ENCODE measurements around the gene TIMM13. TPM values are rescaled to one million over a fixed set of nuclear protein-coding genes. Genes with fewer than 3 reads are reported as not detected.

Gene TIMM13
- total and polyA plus RNA-seq, 10 donors, result 21.1 to 87.5 (median 44.6) TPM

- no peak for TF ChIP-seq POLR2A (IDR thresholded peaks at IDR 0.05)
- TF ChIP-seq CTCF (IDR thresholded peaks at IDR 0.05 in 8 of 11, conservative IDR thresholded peaks at IDR 0.05 in 3 of 11), result peak in 3 of 11 experiments; percentile 12 to 18 (median 18)
- peak; percentile 37 to 69 (median 41) for TF ChIP-seq POLR2AphosphoS5 (IDR thresholded peaks at IDR 0.05)
- peaks cover 0 to 34% (median 4%) of the 10 kb centered on the region in 6 donors for H3K36me3 ChIP-seq
- peaks cover 23 to 67% (median 46%) of the 10 kb centered on the region in 6 donors for H3K4me1 ChIP-seq
- no peaks in the 10 kb centered on the region for H3K9me3 ChIP-seq
- H3K27ac ChIP-seq, result peak overlapping the region; percentile 27 to 99 (median 86)
- H3K27me3 ChIP-seq (replicated peaks in 1 of 7), result no peaks in the 10 kb centered on the region
- 24 to 31% (median 29%) methylated on average over 16 to 19 of the region's 19 CpGs for WGBS, 5 donors
- peak; percentile 83 for DNase-seq
- peak overlapping the region in 4 of 8 donors; percentile 17 to 100 (median 87) for H3K4me3 ChIP-seq
- intact Hi-C loops (cut with DNase I; ENCODE audit: low total_unique reads), result no loop called here
These were observed 4.1 kb downstream of the TIMM13 start for GRCh38 chr19:2423071-2423914.

GRCh38 chr19:2421581-2422306 lies 5.6 kb downstream of the TIMM13 start:
- Histone ChIP-seq H3K36me3 (peaks cover 0 to 46% (median 7%) of the 10 kb centered on the region in 6 donors), H3K4me3 (no peak overlapping the region), H3K4me1 (peaks cover 19 to 56% (median 37%) of the 10 kb centered on the region in 6 donors), H3K27me3 (replicated peaks in 1 of 7) (no peaks in the 10 kb centered on the region), H3K9me3 (peaks cover 0 to 6% (median 0%) of the 10 kb centered on the region in 8 donors), H3K27ac (peak overlapping the region in 5 of 8 donors; percentile 80 to 99 (median 94))
- intact Hi-C loops (cut with DNase I; ENCODE audit: low total_unique reads), result no loop called here
- WGBS, 5 donors, result 78 to 96% (median 89%) methylated on average over 13 to 23 of the region's 23 CpGs
- TF ChIP-seq CTCF (IDR thresholded peaks at IDR 0.05 in 8 of 11, conservative IDR thresholded peaks at IDR 0.05 in 3 of 11) (no peak), POLR2A (IDR thresholded peaks at IDR 0.05) (no peak), POLR2AphosphoS5 (IDR thresholded peaks at IDR 0.05) (peak in 2 of 3 donors; percentile 14 to 40)
- DNase-seq, result no peak

- no peak overlapping the region for H3K27ac ChIP-seq
- WGBS, 5 donors, result 93 to 99% (median 96%) methylated on average over 2 of the region's 2 CpGs
- H3K9me3 ChIP-seq, result peaks cover 0 to 8% (median 0%) of the 10 kb centered on the region in 8 donors
- H3K4me3 ChIP-seq, result no peak overlapping the region
- no peak for DNase-seq
- TF ChIP-seq POLR2AphosphoS5 (IDR thresholded peaks at IDR 0.05) (no peak), POLR2A (IDR thresholded peaks at IDR 0.05) (no peak), CTCF (IDR thresholded peaks at IDR 0.05 in 8 of 11, conservative IDR thresholded peaks at IDR 0.05 in 3 of 11) (no peak)
- peaks cover 0 to 40% (median 9%) of the 10 kb centered on the region in 6 donors for H3K36me3 ChIP-seq
- no peaks in the 10 kb centered on the region for H3K27me3 ChIP-seq (replicated peaks in 1 of 7)
- intact Hi-C loops (cut with DNase I; ENCODE audit: low total_unique reads), result no loop called here
- peaks cover 9 to 56% (median 29%) of the 10 kb centered on the region in 6 donors for H3K4me1 ChIP-seq
These were observed 6.9 kb downstream of the TIMM13 start for GRCh38 chr19:2420490-2420889.

All from spleen (tissue), 11 donors.